ENCODE data around the gene SMIM38.

DNA sequence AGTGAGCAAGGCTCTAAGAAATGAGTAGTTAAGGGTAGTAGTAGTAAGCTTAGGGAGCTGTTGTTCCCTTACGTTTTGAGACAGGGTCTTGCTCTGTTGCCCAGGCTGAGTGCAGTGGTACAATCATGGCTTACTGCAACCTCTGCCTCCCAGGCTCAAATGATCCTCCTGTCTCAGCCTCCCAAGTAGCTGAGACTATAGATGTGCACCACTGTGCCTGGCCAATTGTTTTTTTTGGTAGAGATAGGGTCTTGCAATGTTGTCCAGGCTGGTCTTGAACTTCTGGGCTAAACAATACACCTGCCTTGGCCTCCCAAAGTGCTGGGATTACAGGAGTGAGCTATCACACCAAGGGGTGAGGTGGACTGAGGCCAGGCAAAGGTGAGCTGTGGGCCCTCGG, 10.0 kb downstream of the SMIM38 start:
- TF ChIP-seq, protein P1, sequence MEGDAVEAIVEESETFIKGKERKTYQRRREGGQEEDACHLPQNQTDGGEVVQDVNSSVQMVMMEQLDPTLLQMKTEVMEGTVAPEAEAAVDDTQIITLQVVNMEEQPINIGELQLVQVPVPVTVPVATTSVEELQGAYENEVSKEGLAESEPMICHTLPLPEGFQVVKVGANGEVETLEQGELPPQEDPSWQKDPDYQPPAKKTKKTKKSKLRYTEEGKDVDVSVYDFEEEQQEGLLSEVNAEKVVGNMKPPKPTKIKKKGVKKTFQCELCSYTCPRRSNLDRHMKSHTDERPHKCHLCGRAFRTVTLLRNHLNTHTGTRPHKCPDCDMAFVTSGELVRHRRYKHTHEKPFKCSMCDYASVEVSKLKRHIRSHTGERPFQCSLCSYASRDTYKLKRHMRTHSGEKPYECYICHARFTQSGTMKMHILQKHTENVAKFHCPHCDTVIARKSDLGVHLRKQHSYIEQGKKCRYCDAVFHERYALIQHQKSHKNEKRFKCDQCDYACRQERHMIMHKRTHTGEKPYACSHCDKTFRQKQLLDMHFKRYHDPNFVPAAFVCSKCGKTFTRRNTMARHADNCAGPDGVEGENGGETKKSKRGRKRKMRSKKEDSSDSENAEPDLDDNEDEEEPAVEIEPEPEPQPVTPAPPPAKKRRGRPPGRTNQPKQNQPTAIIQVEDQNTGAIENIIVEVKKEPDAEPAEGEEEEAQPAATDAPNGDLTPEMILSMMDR (IDR thresholded peaks at IDR 0.05): no peak
- no peak for TF ChIP-seq ZFX (IDR thresholded peaks at IDR 0.05; ENCODE audit: borderline replicate concordance)
